K562 (cell line): ENCODE measurements around the gene IGFALS. TPM values are rescaled to one million over a fixed set of nuclear protein-coding genes. Genes with fewer than 3 reads are reported as not detected.

Source experiments
- ATF6 ChIP-seq: sonication (generic); formaldehyde crosslinking; IDR thresholded peaks from 2 replicates; pipeline ENCODE4 v1.4.0; 2020; ENCODE audit warnings: mild to moderate bottlenecking, missing genetic modification reagents
- CBX5 ChIP-seq: IDR thresholded peaks from 2 replicates; pipeline ENCODE4 v1.6.1; 2014; ENCODE audit warnings: low read depth, borderline replicate concordance
- FOS ChIP-seq: IDR thresholded peaks from 3 replicates; pipeline ENCODE4 v1.6.1; 2011; ENCODE audit not compliant: insufficient read length; ENCODE audit errors: extremely low read depth
- FOXM1 ChIP-seq, 2 experiments: fragments of 450-650 bp in 1 of 2; sonication (generic) in 1 of 2; formaldehyde crosslinking in 1 of 2; IDR thresholded peaks; 2 replicates each; pipeline versions ENCODE4 v1.6.1 to v1.9.0; 2017 to 2022; ENCODE audit warnings: low read depth in 2 of 2, mild to moderate bottlenecking in 2 of 2, missing genetic modification reagents in 1 of 2, moderate library complexity in 1 of 2
- HOXB6 ChIP-seq: fragments of 250-450 bp; sonication (Bioruptor Pico); IDR thresholded peaks from 2 replicates; pipeline ENCODE4 v1.5.1; 2022; ENCODE audit warnings: mild to moderate bottlenecking, borderline replicate concordance
- MLX ChIP-seq, 2 experiments: fragments of 450-650 bp in 1 of 2; sonication (generic) in 1 of 2; formaldehyde crosslinking; conservative IDR thresholded peaks; 2 replicates each; pipeline versions ENCODE4 v1.4.0 to v1.8.1; 2020 to 2022; ENCODE audit warnings: mild to moderate bottlenecking in 1 of 2, missing genetic modification reagents in 1 of 2
- NR2C1 ChIP-seq, 2 experiments: fragments of 450-650 bp; IDR thresholded peaks; 2 replicates each; pipeline ENCODE4 v1.6.1; 2017; ENCODE audit warnings: mild to moderate bottlenecking in 2 of 2, antibody characterized with exemption in 1 of 2, inconsistent platforms in 1 of 2, missing compliant biosample characterization in 1 of 2, missing genetic modification characterization in 1 of 2
- PML ChIP-seq: IDR thresholded peaks from 2 replicates; pipeline ENCODE4 v1.6.1; 2012; ENCODE audit warnings: low read length, inconsistent platforms
- PRPF4 ChIP-seq: fragments of 200-400 bp; formaldehyde crosslinking; IDR thresholded peaks from one replicate; pipeline ENCODE4 v1.6.1; 2017; ENCODE audit warnings: low read length, low read depth, mild to moderate bottlenecking; ENCODE audit not compliant: insufficient read depth, poor library complexity, severe bottlenecking
- PYGO2 ChIP-seq: fragments of 450-650 bp; IDR thresholded peaks from 2 replicates; pipeline ENCODE4 v1.6.1; 2016; ENCODE audit warnings: mild to moderate bottlenecking, missing genetic modification characterization, moderate library complexity, missing compliant biosample characterization
- SAFB2 ChIP-seq: fragments of 200-400 bp; formaldehyde crosslinking; IDR thresholded peaks from 2 replicates; pipeline ENCODE4 v1.6.1; 2018; ENCODE audit warnings: borderline replicate concordance, low read length, low read depth, moderate library complexity; ENCODE audit not compliant: severe bottlenecking
- SFPQ ChIP-seq: fragments of 200-400 bp; formaldehyde crosslinking; IDR thresholded peaks from 2 replicates; pipeline ENCODE4 v1.6.1; 2017; ENCODE audit warnings: mild to moderate bottlenecking, low read depth, low read length, moderate library complexity
- SIN3A ChIP-seq, 2 experiments: fragments of 150-350 bp in 1 of 2; IDR thresholded peaks; 2 replicates each; pipeline ENCODE4 v1.6.1; 2011 to 2016; ENCODE audit warnings: borderline replicate concordance in 2 of 2, low read depth in 2 of 2, low read length in 2 of 2, mild to moderate bottlenecking in 2 of 2, moderate library complexity in 2 of 2; ENCODE audit not compliant: control insufficient read depth in 1 of 2
- SMAD1 ChIP-seq: fragments of 150-350 bp; IDR thresholded peaks from 2 replicates; pipeline ENCODE4 v1.6.1; 2014; ENCODE audit warnings: low read length, low read depth; ENCODE audit not compliant: partially characterized antibody
- SPI1 ChIP-seq: IDR thresholded peaks from 2 replicates; pipeline ENCODE4 v1.6.1; 2011; ENCODE audit warnings: low read depth, low read length, control low read depth, borderline replicate concordance
- U2AF2 ChIP-seq: fragments of 200-400 bp; formaldehyde crosslinking; optimal IDR thresholded peaks from 2 replicates; pipeline ENCODE3; 2017; ENCODE audit warnings: low read depth, mild to moderate bottlenecking, low read length
- ZFP91 ChIP-seq: sonication (generic); formaldehyde crosslinking; IDR thresholded peaks from 2 replicates; pipeline ENCODE4 v1.8.0; 2022; ENCODE audit warnings: mild to moderate bottlenecking, missing genetic modification reagents
- polyA plus RNA-seq, 8 experiments: library from polyadenylated mRNA; depleted of rRNA in 4 of 8; stranded (reverse) in 5 of 8; unstranded in 3 of 8; fragments of >200 nt; fragmentation: Nextera tagmentation in 2 of 8; fragmentation: Illumina TruSeq in 1 of 8; extraction: Ambion mirVana in 2 of 8; extraction: Trizol in 1 of 8; gene quantifications; 2 replicates each; pipeline versions ENCODE4 v1.2.1 to v1.2.3, GENCODE V29; 2011 to 2014; ENCODE audit warnings: inconsistent platforms in 1 of 8, missing spikeins in 1 of 8
- total RNA-seq, 7 experiments: library from RNA; depleted of rRNA in 6 of 7; stranded (reverse); fragments of >200 nt in 6 of 7; fragmentation: Illumina TruSeq in 2 of 7; extraction: Trizol in 2 of 7; gene quantifications; 2 replicates each; pipeline versions ENCODE4 v1.2.1 to v1.2.3, GENCODE V29; 2011 to 2021; ENCODE audit warnings: low replicate concordance in 1 of 7

IGFALS gene
- total and polyA plus RNA-seq, 9 of the 15 experiments (the other 6 are each of a cell fraction or from before 2014, with no cell fraction given): not detected

- TF ChIP-seq PRPF4 (no peak), PYGO2 (tag) (no peak), CBX5 (no peak), ZFP91 (no peak), SMAD1 (no peak), SPI1 (no peak), FOS (peak; percentile 94), SFPQ (no peak), U2AF2 (no peak), ATF6 (peak; percentile 84; the same call in 1 of the 2 replicates), NR2C1 (IDR thresholded peaks at IDR 0.05) (no peak), NR2C1 (tag; IDR thresholded peaks at IDR 0.05) (peak; percentile 58), FOXM1 (IDR thresholded peaks at IDR 0.05; ENCODE audit: low read depth) (peak; percentile 82), FOXM1 (CRISPR knock-in tag; IDR thresholded peaks at IDR 0.05; ENCODE audit: low read depth) (0 out of 2 replicates have a peak, but pooled peaks have one; percentile 63), SIN3A (IDR thresholded peaks at IDR 0.05; ENCODE audit: borderline replicate concordance in 2 of 2, control insufficient read depth in 1 of 2, low read depth in 2 of 2, low read length in 2 of 2) (peak; percentile 96 to 98; a peak in 3 of 4 replicates), MLX (CRISPR knock-in tag; conservative IDR thresholded peaks at IDR 0.05) (no peak), PML (no peak), SAFB2 (no peak), HOXB6 (CRISPR knock-in tag) (no peak)
Measured at GRCh38 chr16:1826691-1827573, 33.4 kb upstream of the IGFALS start, which contains the start of the genes FAHD1 and HAGH (continued).
